Osteocyte (in vitro differentiated cells): ENCODE measurements around the gene TMEM120A. TPM values are rescaled to one million over a fixed set of nuclear protein-coding genes. Genes with fewer than 3 reads are reported as not detected.
A peak's percentile ranks its signal among the peaks of the same experiment; 100 is the strongest.

ENCODE experiments used
- DNase-seq: peaks from one replicate; pipeline ENCODE4 v3.0.0; 2021; ENCODE audit warnings: mixed read lengths; ENCODE audit not compliant: unreplicated experiment; ENCODE audit errors: extremely low spot score
- H3K27ac Mint-ChIP-seq: one replicate; pipeline ENCODE4 v1.8.0; 2021; ENCODE audit warnings: mild to moderate bottlenecking, mixed read lengths; ENCODE audit not compliant: unreplicated experiment
- H3K27me3 Mint-ChIP-seq: one replicate; pipeline ENCODE4 v1.8.0; 2021; ENCODE audit warnings: mixed read lengths; ENCODE audit not compliant: unreplicated experiment
- H3K36me3 Mint-ChIP-seq: one replicate; pipeline ENCODE4 v1.8.0; 2021; ENCODE audit warnings: mixed read lengths; ENCODE audit not compliant: unreplicated experiment
- H3K4me1 Mint-ChIP-seq: one replicate; pipeline ENCODE4 v1.8.0; 2021; ENCODE audit warnings: mixed read lengths; ENCODE audit not compliant: unreplicated experiment
- H3K4me3 Mint-ChIP-seq: one replicate; pipeline ENCODE4 v1.8.0; 2021; ENCODE audit warnings: mild to moderate bottlenecking, moderate library complexity, mixed read lengths; ENCODE audit not compliant: unreplicated experiment
- H3K9me3 Mint-ChIP-seq: one replicate; pipeline ENCODE4 v1.8.0; 2021; ENCODE audit warnings: mixed read lengths; ENCODE audit not compliant: unreplicated experiment
- total RNA-seq: library from RNA; stranded (reverse); gene quantifications from 2 replicates; pipeline ENCODE4 v1.2.1, GENCODE V29; 2021
- TF ChIP-seq, protein P1 (sequence below): fragments of 200-600 bp; sonication (generic); IDR thresholded peaks from 2 replicates; pipeline ENCODE4 v1.5.0; 2021; ENCODE audit warnings: antibody characterized with exemption, mild to moderate bottlenecking, moderate library complexity

The TMEM120A gene
- total RNA-seq, 1 donor from 2014 or later, result 37.6 TPM

DNA sequence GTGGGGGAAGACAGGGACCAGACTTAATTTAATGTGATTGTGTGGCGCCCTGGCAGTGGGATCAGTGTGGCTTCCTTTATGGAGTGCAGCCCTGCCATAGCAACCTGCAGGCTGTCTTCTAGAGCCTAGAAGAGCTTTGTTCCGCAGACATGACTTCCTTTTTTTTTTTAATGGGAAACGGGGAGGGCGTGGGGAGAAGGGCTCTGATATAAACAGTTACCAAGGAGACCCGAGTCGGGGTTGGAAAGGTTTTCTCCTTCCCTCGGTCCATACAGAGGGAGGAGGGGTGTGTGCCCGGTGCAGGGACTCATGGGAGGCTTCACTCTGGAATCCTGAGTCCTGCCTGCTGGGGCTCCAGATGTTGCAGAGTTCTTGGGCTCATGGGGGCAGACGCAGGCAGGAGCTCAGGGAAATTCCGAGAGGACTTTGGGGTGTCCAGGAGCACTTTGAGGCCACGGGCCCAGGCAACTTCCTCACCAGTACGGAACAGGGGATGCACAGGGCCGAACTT, 26.9 kb downstream of the TMEM120A start:
- H3K27me3 Mint-ChIP-seq, result no peaks in the 10 kb centered on the region
- peaks cover 8% of the 10 kb centered on the region for H3K36me3 Mint-ChIP-seq
- H3K27ac Mint-ChIP-seq, result no peak overlapping the region
- peaks cover 12% of the 10 kb centered on the region for H3K4me1 Mint-ChIP-seq
- H3K9me3 Mint-ChIP-seq, result no peaks in the 10 kb centered on the region
- DNase-seq, result no peak
- TF ChIP-seq, protein P1, sequence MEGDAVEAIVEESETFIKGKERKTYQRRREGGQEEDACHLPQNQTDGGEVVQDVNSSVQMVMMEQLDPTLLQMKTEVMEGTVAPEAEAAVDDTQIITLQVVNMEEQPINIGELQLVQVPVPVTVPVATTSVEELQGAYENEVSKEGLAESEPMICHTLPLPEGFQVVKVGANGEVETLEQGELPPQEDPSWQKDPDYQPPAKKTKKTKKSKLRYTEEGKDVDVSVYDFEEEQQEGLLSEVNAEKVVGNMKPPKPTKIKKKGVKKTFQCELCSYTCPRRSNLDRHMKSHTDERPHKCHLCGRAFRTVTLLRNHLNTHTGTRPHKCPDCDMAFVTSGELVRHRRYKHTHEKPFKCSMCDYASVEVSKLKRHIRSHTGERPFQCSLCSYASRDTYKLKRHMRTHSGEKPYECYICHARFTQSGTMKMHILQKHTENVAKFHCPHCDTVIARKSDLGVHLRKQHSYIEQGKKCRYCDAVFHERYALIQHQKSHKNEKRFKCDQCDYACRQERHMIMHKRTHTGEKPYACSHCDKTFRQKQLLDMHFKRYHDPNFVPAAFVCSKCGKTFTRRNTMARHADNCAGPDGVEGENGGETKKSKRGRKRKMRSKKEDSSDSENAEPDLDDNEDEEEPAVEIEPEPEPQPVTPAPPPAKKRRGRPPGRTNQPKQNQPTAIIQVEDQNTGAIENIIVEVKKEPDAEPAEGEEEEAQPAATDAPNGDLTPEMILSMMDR, result no peak
- H3K4me3 Mint-ChIP-seq, result no peak overlapping the region

DNA sequence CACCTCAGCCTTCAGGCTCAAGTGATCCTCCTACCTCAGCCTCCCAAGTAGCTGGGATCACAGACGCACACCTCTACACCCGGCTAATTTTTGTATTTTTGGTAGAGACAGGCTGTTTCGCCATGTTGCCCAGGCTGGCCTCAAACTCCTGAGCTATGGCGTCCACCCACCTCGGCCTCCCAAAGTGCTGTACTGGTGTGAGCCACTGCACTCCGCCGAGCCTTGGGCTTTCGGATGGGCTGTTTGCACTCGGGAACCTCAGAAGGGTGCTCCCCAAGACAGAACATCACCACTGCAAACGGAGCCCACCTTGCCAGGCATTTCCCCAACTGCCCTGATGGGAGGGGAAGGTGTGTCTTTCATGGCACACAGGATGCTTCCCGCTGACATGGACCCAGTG, 27.3 kb downstream of the TMEM120A start:
- peaks cover 8% of the 10 kb centered on the region for H3K36me3 Mint-ChIP-seq
- peaks cover 16% of the 10 kb centered on the region for H3K4me1 Mint-ChIP-seq
- no peaks in the 10 kb centered on the region for H3K9me3 Mint-ChIP-seq
- no peak for DNase-seq
- H3K27me3 Mint-ChIP-seq, result no peaks in the 10 kb centered on the region
- no peak overlapping the region for H3K27ac Mint-ChIP-seq
- TF ChIP-seq, protein P1, result no peak
- H3K4me3 Mint-ChIP-seq, result no peak overlapping the region

DNA sequence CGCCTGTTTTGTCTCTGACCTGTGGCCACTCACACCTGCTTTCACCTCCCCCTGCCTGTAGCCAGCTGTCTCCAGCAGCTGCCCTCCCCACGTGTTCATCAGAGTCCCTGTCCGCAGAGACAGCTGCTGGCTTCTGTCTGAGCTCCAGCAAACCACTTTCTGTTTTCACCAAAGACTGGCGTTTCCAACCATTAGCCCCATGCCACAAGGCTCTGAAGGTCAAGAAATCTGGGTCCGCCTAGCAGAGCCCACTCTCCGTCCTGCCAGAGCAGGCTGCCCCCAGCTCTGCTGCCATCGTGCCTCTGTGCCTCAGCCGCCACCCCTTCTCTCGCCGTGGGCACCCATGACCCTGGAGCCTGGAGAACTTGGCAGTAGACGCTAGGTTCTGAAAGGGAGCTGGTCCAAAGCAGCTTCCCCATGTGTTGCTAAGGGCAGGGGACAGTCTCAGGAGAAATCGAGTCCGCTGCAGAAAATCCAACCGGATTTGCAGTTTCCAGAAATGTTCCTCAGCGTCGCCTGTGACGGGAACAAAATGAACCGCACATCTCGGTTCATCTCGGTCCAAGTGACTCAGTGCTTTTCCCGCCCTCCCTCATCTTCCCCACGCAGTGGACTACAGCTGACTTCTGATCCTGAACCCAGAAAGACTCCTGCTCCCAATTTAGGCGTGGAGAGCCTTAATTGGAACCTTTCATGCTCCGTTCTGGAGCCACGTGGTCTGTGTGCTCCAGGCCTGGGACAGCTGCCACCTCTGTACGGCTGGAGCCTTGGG, 28.0 kb downstream of the TMEM120A start:
- DNase-seq, result no peak
- Mint-ChIP-seq H3K4me1 (peaks cover 18% of the 10 kb centered on the region), H3K27ac (no peak overlapping the region), H3K9me3 (no peaks in the 10 kb centered on the region), H3K36me3 (peaks cover 8% of the 10 kb centered on the region), H3K27me3 (no peaks in the 10 kb centered on the region), H3K4me3 (no peak overlapping the region)
- TF ChIP-seq, protein P1, result no peak

DNA sequence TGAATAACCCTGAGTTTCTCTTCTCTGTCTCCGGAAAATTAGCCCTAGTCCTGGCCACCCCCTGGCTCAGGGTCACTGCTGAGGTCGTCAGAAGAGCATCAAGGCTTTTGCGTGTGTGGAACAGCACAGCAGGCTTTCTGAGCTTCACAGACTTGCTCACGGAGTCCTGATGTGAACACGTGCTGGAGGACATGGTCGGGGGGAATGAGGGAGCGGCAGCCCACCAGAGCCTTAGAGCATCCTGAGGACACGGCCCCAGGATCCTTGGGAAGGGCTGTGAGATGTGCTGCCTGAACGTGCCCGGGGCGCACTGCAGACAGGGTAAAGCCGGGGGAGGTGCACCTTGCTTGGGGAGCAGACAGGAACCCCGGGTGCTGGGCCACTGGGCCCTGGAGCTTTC, 28.8 kb downstream of the TMEM120A start:
- H3K4me1 Mint-ChIP-seq, result peaks cover 18% of the 10 kb centered on the region
- TF ChIP-seq, protein P1, result no peak
- H3K27me3 Mint-ChIP-seq, result no peaks in the 10 kb centered on the region
- H3K36me3 Mint-ChIP-seq, result peaks cover 8% of the 10 kb centered on the region
- no peaks in the 10 kb centered on the region for H3K9me3 Mint-ChIP-seq
- no peak for DNase-seq
- H3K4me3 Mint-ChIP-seq, result no peak overlapping the region
- H3K27ac Mint-ChIP-seq, result no peak overlapping the region

DNA sequence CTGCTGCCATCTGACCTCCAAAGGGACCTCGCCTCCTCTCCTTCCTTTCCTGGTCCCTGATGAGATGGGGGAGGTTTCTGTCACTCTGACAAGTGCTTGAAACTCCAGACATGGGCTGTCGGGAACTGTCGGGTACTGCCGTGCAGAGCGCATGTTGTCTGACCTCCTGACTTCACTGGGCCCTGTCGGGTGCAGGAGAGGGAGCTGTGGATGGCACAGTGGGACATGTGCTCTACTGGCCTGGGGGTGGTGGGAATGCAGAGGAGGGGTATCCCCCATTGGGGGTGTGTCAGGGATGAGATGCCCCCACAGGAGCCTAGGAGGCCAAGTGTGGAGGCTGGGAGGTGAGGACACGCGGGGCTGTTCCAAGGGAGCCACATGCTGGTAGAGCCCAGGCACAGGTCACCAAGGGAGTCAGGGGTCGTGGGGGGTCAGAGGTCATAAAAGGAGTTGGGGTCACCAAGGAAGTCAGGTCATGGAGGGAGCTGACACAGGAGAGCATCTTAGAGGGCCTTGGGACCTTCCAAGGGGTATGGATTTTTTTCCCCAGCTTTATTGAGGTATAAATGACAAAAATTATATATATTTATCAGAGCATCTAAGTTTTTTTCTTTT, 30.9 kb downstream of the TMEM120A start:
- Mint-ChIP-seq H3K27ac (peak overlapping the region; percentile 85), H3K4me3 (no peak overlapping the region), H3K9me3 (no peaks in the 10 kb centered on the region), H3K36me3 (peaks cover 11% of the 10 kb centered on the region), H3K4me1 (peaks cover 18% of the 10 kb centered on the region), H3K27me3 (no peaks in the 10 kb centered on the region)
- TF ChIP-seq, protein P1, result no peak
- no peak for DNase-seq
